Natural killer cell (primary cell): ENCODE data around the gene DCUN1D2. TPM values are rescaled to one million over a fixed set of nuclear protein-coding genes. Genes with fewer than 3 reads are reported as not detected.

Experiments
- ATAC-seq, 3 donors: fragments of 150-1000 bp in 2 of 3; fragments of 200-7000 bp in 1 of 3; cut with Tn5 transposase; 1 replicate in 1 of 3; 2 replicates in 2 of 3; pipeline ENCODE4 v1.10.0; 2021; ENCODE audit warnings: mild to moderate bottlenecking in 2 of 3, moderate library complexity in 2 of 3
- DNase-seq, 2 donors: peaks; one replicate each; pipeline versions ENCODE4 v3.0.0 to v3.0.0-alpha.2; 2013 to 2021; ENCODE audit warnings: mixed read lengths in 1 of 2
- H3K27ac ChIP-seq: one replicate; pipeline ENCODE4 v1.5.1; 2013; ENCODE audit warnings: mild to moderate bottlenecking, low read length
- H3K27me3 ChIP-seq: one replicate; pipeline ENCODE4 v1.6.1; 2013; ENCODE audit warnings: low read length; ENCODE audit not compliant: control insufficient read depth, insufficient read depth
- H3K36me3 ChIP-seq: one replicate; pipeline ENCODE4 v1.6.1; 2013; ENCODE audit warnings: low read length; ENCODE audit not compliant: control insufficient read depth, insufficient read depth
- H3K4me1 ChIP-seq: one replicate; pipeline ENCODE4 v1.6.1; 2013; ENCODE audit warnings: low read length; ENCODE audit not compliant: control insufficient read depth, insufficient read depth
- H3K4me3 ChIP-seq: one replicate; pipeline ENCODE4 v1.5.1; 2013; ENCODE audit warnings: low read length
- H3K9me3 ChIP-seq: one replicate; pipeline ENCODE4 v1.6.1; 2013; ENCODE audit warnings: low read length; ENCODE audit not compliant: control insufficient read depth, insufficient read depth
- H3K27ac Mint-ChIP-seq, 2 donors: one replicate each; pipeline ENCODE4 v1.8.0; 2022; ENCODE audit warnings: mild to moderate bottlenecking in 2 of 2, mixed read lengths in 2 of 2, moderate library complexity in 1 of 2
- H3K27me3 Mint-ChIP-seq, 2 donors: one replicate each; pipeline ENCODE4 v1.8.0; 2022; ENCODE audit warnings: low read depth in 2 of 2, mixed read lengths in 2 of 2
- H3K36me3 Mint-ChIP-seq: one replicate; pipeline ENCODE4 v1.8.0; 2022; ENCODE audit warnings: mixed read lengths
- H3K4me1 Mint-ChIP-seq, 2 donors: one replicate each; pipeline ENCODE4 v1.8.0; 2022; ENCODE audit warnings: mixed read lengths in 2 of 2
- H3K4me3 Mint-ChIP-seq: one replicate; pipeline ENCODE4 v1.8.0; 2022; ENCODE audit warnings: mild to moderate bottlenecking, moderate library complexity, mixed read lengths
- H3K9me3 Mint-ChIP-seq, 2 donors: one replicate each; pipeline ENCODE4 v1.8.0; 2022; ENCODE audit warnings: mixed read lengths in 2 of 2
- WGBS: methylation state at CpG from one replicate; pipeline ENCODE4 v1.1.7; 2013; ENCODE audit warnings: missing lambda C conversion rate; ENCODE audit not compliant: insufficient coverage; 5-methylcytosine and 5-hydroxymethylcytosine counted together
- intact Hi-C: fragments of 100-400 bp; cut with micrococcal nuclease; formaldehyde crosslinking; loops from one replicate; pipeline ENCODE4 v1.14.2; 2022
- total RNA-seq, 4 donors: library from RNA; stranded (reverse); fragments of 120-200 nt in 1 of 4; gene quantifications; one replicate each; pipeline versions ENCODE4 v1.2.3 to v1.2.4, GENCODE V29; 2013 to 2022
- TF ChIP-seq, protein P1 (sequence below): fragments of 200-600 bp; IDR thresholded peaks from one replicate; pipeline ENCODE4 v1.8.0; 2022; ENCODE audit warnings: antibody characterized with exemption

The DCUN1D2 gene
- total RNA-seq, 3 donors from 2014 or later (not counting 1 experiment from before 2014, with no cell fraction given), result 26.1 to 33.9 (median 27.1) TPM

DNA sequence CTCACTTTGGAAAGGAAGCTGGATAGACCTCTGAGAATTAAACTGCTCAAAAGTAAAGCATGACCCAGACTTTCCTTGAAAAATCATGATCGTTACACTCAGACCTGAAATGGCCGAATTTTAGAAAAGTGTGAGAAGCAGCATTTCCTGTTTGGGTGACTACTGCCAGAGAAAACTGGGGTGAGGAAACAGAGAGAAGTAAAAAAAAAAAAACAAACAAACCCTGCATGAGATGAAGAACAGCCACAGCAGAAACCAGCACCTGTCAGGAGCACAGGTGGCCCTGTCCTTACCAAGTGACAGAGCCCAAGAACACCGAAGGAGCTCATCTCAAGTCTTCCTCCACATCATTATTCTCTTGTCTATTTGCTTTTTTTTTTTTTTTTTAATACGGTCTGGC is 25.2 kb downstream of the DCUN1D2 start:
- H3K4me1 ChIP-seq, result peaks cover 5% of the 10 kb centered on the region
- TF ChIP-seq, protein P1, sequence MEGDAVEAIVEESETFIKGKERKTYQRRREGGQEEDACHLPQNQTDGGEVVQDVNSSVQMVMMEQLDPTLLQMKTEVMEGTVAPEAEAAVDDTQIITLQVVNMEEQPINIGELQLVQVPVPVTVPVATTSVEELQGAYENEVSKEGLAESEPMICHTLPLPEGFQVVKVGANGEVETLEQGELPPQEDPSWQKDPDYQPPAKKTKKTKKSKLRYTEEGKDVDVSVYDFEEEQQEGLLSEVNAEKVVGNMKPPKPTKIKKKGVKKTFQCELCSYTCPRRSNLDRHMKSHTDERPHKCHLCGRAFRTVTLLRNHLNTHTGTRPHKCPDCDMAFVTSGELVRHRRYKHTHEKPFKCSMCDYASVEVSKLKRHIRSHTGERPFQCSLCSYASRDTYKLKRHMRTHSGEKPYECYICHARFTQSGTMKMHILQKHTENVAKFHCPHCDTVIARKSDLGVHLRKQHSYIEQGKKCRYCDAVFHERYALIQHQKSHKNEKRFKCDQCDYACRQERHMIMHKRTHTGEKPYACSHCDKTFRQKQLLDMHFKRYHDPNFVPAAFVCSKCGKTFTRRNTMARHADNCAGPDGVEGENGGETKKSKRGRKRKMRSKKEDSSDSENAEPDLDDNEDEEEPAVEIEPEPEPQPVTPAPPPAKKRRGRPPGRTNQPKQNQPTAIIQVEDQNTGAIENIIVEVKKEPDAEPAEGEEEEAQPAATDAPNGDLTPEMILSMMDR, result no peak
- intact Hi-C loops, result no loop called here
- Mint-ChIP-seq H3K27ac (peak overlapping the region; percentile 67 to 75), H3K9me3 (no peaks in the 10 kb centered on the region), H3K27me3 (no peaks in the 10 kb centered on the region), H3K36me3 (no peaks in the 10 kb centered on the region), H3K4me3 (peak overlapping the region; percentile 57), H3K4me1 (peaks cover 7 to 14% of the 10 kb centered on the region in 2 donors)
- peak; percentile 45 to 55 (median 49) for ATAC-seq
- DNase-seq, result no peak
- no peak overlapping the region for H3K27ac ChIP-seq
- peaks cover 9% of the 10 kb centered on the region for H3K36me3 ChIP-seq
- 27% methylated on average over 3 of the region's 4 CpGs for WGBS
- no peaks in the 10 kb centered on the region for H3K9me3 ChIP-seq
- no peak overlapping the region for H3K4me3 ChIP-seq
- no peaks in the 10 kb centered on the region for H3K27me3 ChIP-seq

DNA sequence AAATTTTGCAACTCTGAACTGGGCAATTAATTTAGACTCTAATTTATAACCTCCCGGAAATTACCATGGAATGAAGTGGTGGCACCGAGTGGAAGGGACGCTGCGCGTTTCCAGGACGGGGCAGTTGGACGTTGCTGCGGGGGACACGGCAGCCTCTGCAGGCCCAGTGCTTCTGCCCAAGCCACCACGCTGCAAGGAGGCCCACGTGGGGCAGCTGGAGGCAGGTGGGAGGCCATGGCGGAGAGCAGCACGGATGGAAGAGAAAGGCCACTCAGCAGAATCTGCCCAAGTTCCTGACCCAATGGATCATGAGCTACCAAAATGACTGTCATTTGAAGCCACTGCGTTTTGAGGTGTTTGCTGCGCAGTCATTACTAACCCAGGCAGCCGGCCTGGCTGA is 26.0 kb downstream of the DCUN1D2 start:
- H3K27me3 Mint-ChIP-seq, result no peaks in the 10 kb centered on the region
- Histone ChIP-seq H3K4me3 (no peak overlapping the region), H3K36me3 (peaks cover 16% of the 10 kb centered on the region), H3K4me1 (peaks cover 5% of the 10 kb centered on the region), H3K9me3 (no peaks in the 10 kb centered on the region), H3K27me3 (no peaks in the 10 kb centered on the region), H3K27ac (no peak overlapping the region)
- TF ChIP-seq, protein P1, result no peak
- no peak for ATAC-seq
- no peak overlapping the region for H3K4me3 Mint-ChIP-seq
- peaks cover 7 to 14% of the 10 kb centered on the region in 2 donors for H3K4me1 Mint-ChIP-seq
- H3K36me3 Mint-ChIP-seq, result no peaks in the 10 kb centered on the region
- H3K27ac Mint-ChIP-seq, result peak overlapping the region; percentile 51 to 64
- DNase-seq, result no peak
- intact Hi-C loops, result no loop called here
- WGBS, result 98% methylated on average over 16 of the region's 16 CpGs
- no peaks in the 10 kb centered on the region for H3K9me3 Mint-ChIP-seq

DNA sequence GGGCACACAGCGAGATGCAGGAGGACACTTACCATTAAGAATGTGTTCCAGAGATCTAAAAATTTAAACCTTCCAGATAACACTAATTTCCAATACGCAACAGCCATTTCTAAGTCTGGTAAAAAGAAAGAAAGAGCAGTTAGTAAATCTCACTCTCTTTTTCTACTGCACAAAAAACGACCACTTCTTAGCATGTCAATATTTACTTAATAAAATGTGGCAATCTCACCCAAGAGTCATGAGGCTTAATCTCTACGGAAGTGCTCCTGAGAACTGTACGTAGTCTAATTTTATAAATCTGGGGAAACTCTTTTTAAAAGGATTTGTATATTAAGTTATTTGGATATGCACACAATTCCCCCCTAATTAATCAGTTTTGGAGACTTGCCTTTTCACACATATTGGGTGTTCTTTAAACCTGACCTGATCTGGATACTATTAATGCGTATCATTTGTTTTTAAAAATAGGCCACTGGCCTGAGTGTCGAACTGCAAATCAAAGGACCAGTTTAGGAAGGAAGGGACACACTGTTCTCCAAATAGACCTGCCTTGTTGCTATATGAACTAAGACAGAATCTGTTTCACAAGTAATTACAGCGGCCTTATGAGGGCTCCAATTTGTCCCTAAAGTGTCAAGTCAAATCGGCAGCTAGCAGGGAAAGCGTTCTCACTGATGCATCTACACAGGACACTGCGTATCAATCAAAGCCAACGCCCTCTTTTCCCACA is 29.3 kb downstream of the DCUN1D2 start:
- ATAC-seq (no peak), DNase-seq (no peak)
- Mint-ChIP-seq H3K4me3 (no peak overlapping the region), H3K4me1 (peaks cover 7 to 14% of the 10 kb centered on the region in 2 donors), H3K27me3 (no peaks in the 10 kb centered on the region), H3K36me3 (no peaks in the 10 kb centered on the region), H3K27ac (no peak overlapping the region), H3K9me3 (no peaks in the 10 kb centered on the region)
- H3K36me3 ChIP-seq, result peaks cover 21% of the 10 kb centered on the region
- H3K9me3 ChIP-seq, result no peaks in the 10 kb centered on the region
- no peak overlapping the region for H3K27ac ChIP-seq
- no peak overlapping the region for H3K4me3 ChIP-seq
- H3K4me1 ChIP-seq, result peaks cover 5% of the 10 kb centered on the region
- TF ChIP-seq, protein P1, result no peak
- intact Hi-C loops, result no loop called here
- H3K27me3 ChIP-seq, result no peaks in the 10 kb centered on the region
- WGBS, result 96% methylated on average over 9 of the region's 12 CpGs

DNA sequence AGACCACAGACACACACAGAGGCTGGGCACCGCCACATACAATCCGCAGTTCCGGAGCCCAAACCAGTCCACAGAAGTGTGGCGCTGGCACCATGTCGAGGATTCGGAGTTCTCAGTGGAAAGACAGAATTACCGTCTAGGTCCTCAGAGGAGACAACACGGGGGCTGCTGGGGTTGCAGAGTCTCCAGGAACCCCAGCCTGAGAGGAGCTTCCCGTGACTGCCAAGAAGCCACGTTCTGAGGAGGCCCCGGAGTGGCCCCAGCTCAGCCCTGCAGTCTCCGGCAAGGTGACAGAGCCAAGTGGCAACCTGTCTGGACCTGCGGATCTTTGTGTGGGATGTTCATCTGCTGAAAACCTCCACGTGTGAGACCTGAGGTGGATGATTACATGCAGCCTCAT is 29.9 kb downstream of the DCUN1D2 start:
- Mint-ChIP-seq H3K27me3 (no peaks in the 10 kb centered on the region), H3K36me3 (no peaks in the 10 kb centered on the region), H3K4me1 (peaks cover 7 to 12% of the 10 kb centered on the region in 2 donors), H3K4me3 (no peak overlapping the region), H3K27ac (no peak overlapping the region), H3K9me3 (no peaks in the 10 kb centered on the region)
- ATAC-seq (no peak), DNase-seq (no peak)
- 95% methylated on average over 14 of the region's 14 CpGs for WGBS
- H3K4me3 ChIP-seq, result no peak overlapping the region
- no peaks in the 10 kb centered on the region for H3K27me3 ChIP-seq
- TF ChIP-seq, protein P1, result no peak
- H3K4me1 ChIP-seq, result peaks cover 3% of the 10 kb centered on the region
- H3K36me3 ChIP-seq, result peaks cover 27% of the 10 kb centered on the region
- H3K27ac ChIP-seq, result no peak overlapping the region
- no peaks in the 10 kb centered on the region for H3K9me3 ChIP-seq
- intact Hi-C loops, result no loop called here
